Vagina (tissue), 2 donors: ENCODE measurements around the gene MYO1E. TPM values are rescaled to one million over a fixed set of nuclear protein-coding genes. Genes with fewer than 3 reads are reported as not detected.
A peak's percentile ranks its signal among the peaks of the same experiment; 100 is the strongest.

ENCODE experiments used
- DNase-seq, 2 donors: peaks; one replicate each; pipeline ENCODE4 v3.0.0-alpha.2; 2017; ENCODE audit errors: extremely low spot score in 2 of 2
- H3K27ac ChIP-seq: fragments of 200-600 bp; sonication (generic); one replicate; pipeline ENCODE4 v1.5.1; 2019
- H3K27me3 ChIP-seq: fragments of 200-600 bp; sonication (generic); one replicate; pipeline ENCODE4 v1.5.1; 2019
- H3K36me3 ChIP-seq, 2 donors: fragments of 200-600 bp; sonication (generic); one replicate each; pipeline ENCODE4 v1.5.1; 2017 to 2019
- H3K4me1 ChIP-seq: fragments of 200-600 bp; sonication (generic); one replicate; pipeline ENCODE4 v1.5.1; 2019
- H3K4me3 ChIP-seq, 2 donors: fragments of 200-600 bp; sonication (generic); 1 replicate in 1 of 2; 2 replicates in 1 of 2; pipeline ENCODE4 v1.5.1; 2016 to 2019
- H3K9me3 ChIP-seq: fragments of 200-600 bp; sonication (generic); one replicate; pipeline ENCODE4 v1.5.1; 2019
- POLR2A ChIP-seq, 2 donors: fragments of 450-650 bp; IDR thresholded peaks; one replicate each; pipeline ENCODE4 v1.6.1; 2017; ENCODE audit warnings: antibody characterized with exemption in 2 of 2, mild to moderate bottlenecking in 2 of 2, moderate library complexity in 2 of 2
- POLR2AphosphoS5 ChIP-seq, 2 donors: sonication (generic); formaldehyde crosslinking; IDR thresholded peaks; one replicate each; pipeline ENCODE4 v1.9.0; 2017; ENCODE audit warnings: antibody characterized with exemption in 2 of 2, mild to moderate bottlenecking in 2 of 2, low read depth in 1 of 2; ENCODE audit not compliant: insufficient read depth in 1 of 2
- intact Hi-C: fragments of 100-400 bp; cut with DNase I; formaldehyde crosslinking; loops from one replicate; pipeline ENCODE4 v1.15.1; 2023
- total RNA-seq: library from RNA; depleted of rRNA; stranded (reverse); fragments of >200 nt; gene quantifications from one replicate; pipeline ENCODE4 v1.2.3, GENCODE V29; 2016
- TF ChIP-seq, protein P1 (sequence below), 3 experiments: fragments of 450-650 bp in 2 of 3; fragments of 200-600 bp in 1 of 3; sonication (generic) in 1 of 3; IDR thresholded peaks; one replicate each; pipeline ENCODE4 v1.5.1; 2017 to 2019; ENCODE audit warnings: antibody characterized with exemption in 3 of 3, mild to moderate bottlenecking in 2 of 3, moderate library complexity in 2 of 3

MYO1E gene
- total RNA-seq, 1 donor from 2014 or later, result 16.9 TPM

DNA sequence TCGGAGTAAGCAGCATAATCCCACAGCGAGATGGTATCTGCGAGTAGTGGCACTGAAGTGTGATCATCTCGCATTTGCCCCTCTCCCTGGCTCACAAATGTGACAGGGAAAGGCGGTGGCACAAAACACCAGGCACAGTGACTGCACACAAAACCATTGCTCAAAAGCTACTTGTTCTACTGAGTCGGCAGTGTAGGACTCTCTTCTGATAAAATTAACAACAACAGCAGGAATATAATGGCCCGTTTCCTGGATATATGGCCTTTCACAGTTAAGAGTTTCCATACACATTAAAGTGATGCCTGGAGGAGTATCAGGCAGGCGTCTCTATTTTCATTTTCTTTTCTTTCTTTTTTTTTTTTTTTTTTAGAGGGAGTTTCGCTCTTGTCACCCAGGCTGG, 69.0 kb downstream of the MYO1E start:
- no peak for DNase-seq
- TF ChIP-seq, protein P1, sequence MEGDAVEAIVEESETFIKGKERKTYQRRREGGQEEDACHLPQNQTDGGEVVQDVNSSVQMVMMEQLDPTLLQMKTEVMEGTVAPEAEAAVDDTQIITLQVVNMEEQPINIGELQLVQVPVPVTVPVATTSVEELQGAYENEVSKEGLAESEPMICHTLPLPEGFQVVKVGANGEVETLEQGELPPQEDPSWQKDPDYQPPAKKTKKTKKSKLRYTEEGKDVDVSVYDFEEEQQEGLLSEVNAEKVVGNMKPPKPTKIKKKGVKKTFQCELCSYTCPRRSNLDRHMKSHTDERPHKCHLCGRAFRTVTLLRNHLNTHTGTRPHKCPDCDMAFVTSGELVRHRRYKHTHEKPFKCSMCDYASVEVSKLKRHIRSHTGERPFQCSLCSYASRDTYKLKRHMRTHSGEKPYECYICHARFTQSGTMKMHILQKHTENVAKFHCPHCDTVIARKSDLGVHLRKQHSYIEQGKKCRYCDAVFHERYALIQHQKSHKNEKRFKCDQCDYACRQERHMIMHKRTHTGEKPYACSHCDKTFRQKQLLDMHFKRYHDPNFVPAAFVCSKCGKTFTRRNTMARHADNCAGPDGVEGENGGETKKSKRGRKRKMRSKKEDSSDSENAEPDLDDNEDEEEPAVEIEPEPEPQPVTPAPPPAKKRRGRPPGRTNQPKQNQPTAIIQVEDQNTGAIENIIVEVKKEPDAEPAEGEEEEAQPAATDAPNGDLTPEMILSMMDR (IDR thresholded peaks at IDR 0.05), result no peak
- TF ChIP-seq POLR2A (IDR thresholded peaks at IDR 0.05) (no peak), POLR2AphosphoS5 (IDR thresholded peaks at IDR 0.05; ENCODE audit: insufficient read depth in 1 of 2, low read depth in 1 of 2) (no peak)
- Histone ChIP-seq H3K27ac (no peak overlapping the region), H3K27me3 (no peaks in the 10 kb centered on the region), H3K9me3 (no peaks in the 10 kb centered on the region), H3K4me3 (no peak overlapping the region), H3K4me1 (peaks cover 41% of the 10 kb centered on the region), H3K36me3 (no peaks in the 10 kb centered on the region)
- intact Hi-C loops, result no loop called here

- Histone ChIP-seq H3K36me3 (no peaks in the 10 kb centered on the region), H3K27me3 (no peaks in the 10 kb centered on the region), H3K27ac (no peak overlapping the region), H3K4me3 (no peak overlapping the region), H3K9me3 (no peaks in the 10 kb centered on the region), H3K4me1 (peaks cover 41% of the 10 kb centered on the region)
- DNase-seq, result no peak
- intact Hi-C loops, result no loop called here
- TF ChIP-seq POLR2A (IDR thresholded peaks at IDR 0.05) (no peak), POLR2AphosphoS5 (IDR thresholded peaks at IDR 0.05; ENCODE audit: insufficient read depth in 1 of 2, low read depth in 1 of 2) (no peak)
- TF ChIP-seq, protein P1 (IDR thresholded peaks at IDR 0.05), result no peak
These were observed 69.5 kb downstream of the MYO1E start for GRCh38 chr15:59303136-59303535.

- H3K4me1 ChIP-seq, result peaks cover 33% of the 10 kb centered on the region
- no peaks in the 10 kb centered on the region for H3K36me3 ChIP-seq
- peak overlapping the region; percentile 56 for H3K27ac ChIP-seq
- H3K4me3 ChIP-seq, result no peak overlapping the region
- H3K9me3 ChIP-seq, result no peaks in the 10 kb centered on the region
- intact Hi-C loops, result no loop called here
- DNase-seq, result no peak
- H3K27me3 ChIP-seq, result no peaks in the 10 kb centered on the region
- TF ChIP-seq POLR2AphosphoS5 (IDR thresholded peaks at IDR 0.05; ENCODE audit: insufficient read depth in 1 of 2, low read depth in 1 of 2) (no peak), POLR2A (IDR thresholded peaks at IDR 0.05) (no peak)
- TF ChIP-seq, protein P1 (IDR thresholded peaks at IDR 0.05), result no peak
These were observed 71.1 kb downstream of the MYO1E start for GRCh38 chr15:59301527-59301926.

DNA sequence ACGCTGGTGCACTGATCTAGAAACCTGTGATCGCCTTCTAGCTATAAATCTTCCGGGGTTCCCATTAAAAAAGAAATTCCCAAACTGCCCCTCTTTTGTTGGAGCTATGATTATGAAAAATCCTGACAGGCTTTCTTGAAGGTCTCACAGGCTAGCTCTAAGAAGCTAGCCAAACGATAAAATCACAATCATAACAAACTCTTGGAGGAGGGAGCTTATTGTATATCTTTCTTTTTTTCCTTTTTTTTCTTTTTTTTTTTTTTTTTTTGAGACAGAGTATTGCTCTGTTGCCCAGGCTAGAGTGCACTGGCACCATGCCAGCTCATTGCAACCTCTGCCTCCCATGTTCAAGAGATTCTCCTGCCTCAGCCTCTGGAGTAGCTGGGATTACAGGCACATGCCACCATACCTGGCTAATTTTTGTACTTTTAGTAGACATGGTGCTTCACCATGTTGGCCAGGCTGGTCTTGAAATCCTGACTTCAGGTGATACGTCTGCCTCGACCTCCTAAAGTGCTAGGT, 72.0 kb downstream of the MYO1E start:
- Histone ChIP-seq H3K27ac (peak overlapping the region; percentile 56), H3K9me3 (no peaks in the 10 kb centered on the region), H3K4me3 (no peak overlapping the region), H3K27me3 (no peaks in the 10 kb centered on the region), H3K36me3 (no peaks in the 10 kb centered on the region), H3K4me1 (peaks cover 39% of the 10 kb centered on the region)
- intact Hi-C loops, result no loop called here
- DNase-seq, result no peak
- TF ChIP-seq, protein P1 (IDR thresholded peaks at IDR 0.05), result no peak
- TF ChIP-seq POLR2AphosphoS5 (IDR thresholded peaks at IDR 0.05; ENCODE audit: insufficient read depth in 1 of 2, low read depth in 1 of 2) (no peak), POLR2A (IDR thresholded peaks at IDR 0.05) (no peak)

GRCh38 chr15:59299929-59300617, 72.6 kb downstream of the MYO1E start:
- H3K4me3 ChIP-seq, result no peak overlapping the region
- DNase-seq, result peak in 1 of 2 donors; percentile 92

More at GRCh38 chr15:59299929-59300617, 72.6 kb downstream of the MYO1E start:
- TF ChIP-seq POLR2A (IDR thresholded peaks at IDR 0.05) (no peak), POLR2AphosphoS5 (IDR thresholded peaks at IDR 0.05; ENCODE audit: insufficient read depth in 1 of 2, low read depth in 1 of 2) (peak in 1 of 2 donors; percentile 72)
- H3K36me3 ChIP-seq, result no peaks in the 10 kb centered on the region
- H3K4me1 ChIP-seq, result peaks cover 43% of the 10 kb centered on the region
- H3K9me3 ChIP-seq, result no peaks in the 10 kb centered on the region
- peak overlapping the region; percentile 56 for H3K27ac ChIP-seq
- intact Hi-C loops, result loop anchor here (10.0 kb wide), 1 partner anchor 75 kb away; the partner anchor contains the start of gene MYO1E
- no peaks in the 10 kb centered on the region for H3K27me3 ChIP-seq
